ENCODE measurements around the gene RAP2A.

Gene RAP2A

GRCh38 chr13:97454699-97455098, 20.7 kb downstream of the RAP2A start:
- Histone ChIP-seq H3K27me3 (replicated peaks; ENCODE audit: control insufficient read depth, insufficient read depth, low read length) (no peaks in the 10 kb centered on the region), H3K36me3 (ENCODE audit: control insufficient read depth, insufficient read depth, low read length) (peaks cover 1% of the 10 kb centered on the region; the same call in 1 of the 2 replicates), H3K4me3 (replicated peaks; ENCODE audit: low read depth, low read length) (no peak overlapping the region)
- TF ChIP-seq CTCF (IDR thresholded peaks at IDR 0.05; ENCODE audit: insufficient read depth, low read length, poor library complexity, severe bottlenecking): no peak
- DNase-seq (ENCODE audit: extremely low read depth, insufficient read length): no peak

GRCh38 chr13:97456047-97456446, 22.1 kb downstream of the RAP2A start:
- no peak for DNase-seq (ENCODE audit: extremely low read depth, insufficient read length)
- H3K27me3 ChIP-seq (replicated peaks; ENCODE audit: control insufficient read depth, insufficient read depth, low read length): no peaks in the 10 kb centered on the region
- H3K36me3 ChIP-seq (ENCODE audit: control insufficient read depth, insufficient read depth, low read length): peaks cover 1% of the 10 kb centered on the region; the same call in 1 of the 2 replicates
- TF ChIP-seq CTCF (IDR thresholded peaks at IDR 0.05; ENCODE audit: insufficient read depth, low read length, poor library complexity, severe bottlenecking): no peak
- no peak overlapping the region for H3K4me3 ChIP-seq (replicated peaks; ENCODE audit: low read depth, low read length)

GRCh38 chr13:97459215-97459777, 25.3 kb downstream of the RAP2A start:
- peak overlapping the region; percentile 50 for H3K4me3 ChIP-seq (replicated peaks; ENCODE audit: low read depth, low read length)
- no peaks in the 10 kb centered on the region for H3K27me3 ChIP-seq (replicated peaks; ENCODE audit: control insufficient read depth, insufficient read depth, low read length)
- DNase-seq (ENCODE audit: extremely low read depth, insufficient read length): peak; percentile 22
- H3K36me3 ChIP-seq (ENCODE audit: control insufficient read depth, insufficient read depth, low read length): peaks cover 2% of the 10 kb centered on the region
- no peak for TF ChIP-seq CTCF (IDR thresholded peaks at IDR 0.05; ENCODE audit: insufficient read depth, low read length, poor library complexity, severe bottlenecking)

GRCh38 chr13:97460004-97460775, 26.2 kb downstream of the RAP2A start:
- TF ChIP-seq CTCF (IDR thresholded peaks at IDR 0.05; ENCODE audit: insufficient read depth, low read length, poor library complexity, severe bottlenecking): no peak
- Histone ChIP-seq H3K27me3 (replicated peaks; ENCODE audit: control insufficient read depth, insufficient read depth, low read length) (no peaks in the 10 kb centered on the region), H3K4me3 (replicated peaks; ENCODE audit: low read depth, low read length) (peak overlapping the region; percentile 50), H3K36me3 (ENCODE audit: control insufficient read depth, insufficient read depth, low read length) (peaks cover 5% of the 10 kb centered on the region)
- DNase-seq (ENCODE audit: extremely low read depth, insufficient read length): peak; percentile 75

- H3K4me3 ChIP-seq (replicated peaks; ENCODE audit: low read depth, low read length): no peak overlapping the region
- H3K36me3 ChIP-seq (ENCODE audit: control insufficient read depth, insufficient read depth, low read length): peaks cover 5% of the 10 kb centered on the region
- DNase-seq (ENCODE audit: extremely low read depth, insufficient read length): no peak
- no peak for TF ChIP-seq CTCF (IDR thresholded peaks at IDR 0.05; ENCODE audit: insufficient read depth, low read length, poor library complexity, severe bottlenecking)
- H3K27me3 ChIP-seq (replicated peaks; ENCODE audit: control insufficient read depth, insufficient read depth, low read length): no peaks in the 10 kb centered on the region
Observed at GRCh38 chr13:97460853-97461252, 26.9 kb downstream of the RAP2A start.
